VCaP (cell line): ENCODE results near the gene CPNE6.

Experiments
- H3K27ac ChIP-seq: fragments of 450-650 bp; 2 replicates; pipeline ENCODE4 v1.5.1; 2017
- TF ChIP-seq, protein P1 (sequence below): fragments of 450-650 bp; conservative IDR thresholded peaks from 2 replicates; pipeline ENCODE4 v1.5.1; 2017; ENCODE audit warnings: mild to moderate bottlenecking, moderate library complexity

CPNE6 gene

DNA sequence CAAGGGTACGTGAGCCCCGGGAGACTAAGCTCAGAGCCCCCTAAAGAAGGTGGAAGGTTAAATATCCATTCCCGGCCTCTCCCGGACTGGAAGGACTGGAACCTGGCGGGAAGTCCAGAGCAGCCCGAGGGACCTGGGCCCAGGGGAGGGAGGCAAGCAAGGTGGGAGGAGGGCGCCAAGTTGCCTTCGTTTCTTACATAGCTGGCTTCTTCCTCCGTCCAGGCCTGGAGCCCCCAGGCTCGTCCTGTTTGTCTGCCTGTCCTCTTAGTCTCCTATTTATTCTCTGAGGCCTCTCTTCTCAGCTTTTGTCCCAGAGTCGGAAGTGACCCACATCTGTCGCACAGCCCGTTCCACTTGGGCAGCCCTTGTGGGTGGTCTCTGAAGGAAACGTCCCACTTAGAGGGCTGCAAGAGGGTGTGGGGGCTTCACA lies 23.5 kb downstream of the CPNE6 start:
- peak overlapping the region; percentile 84 for H3K27ac ChIP-seq
- TF ChIP-seq, protein P1, sequence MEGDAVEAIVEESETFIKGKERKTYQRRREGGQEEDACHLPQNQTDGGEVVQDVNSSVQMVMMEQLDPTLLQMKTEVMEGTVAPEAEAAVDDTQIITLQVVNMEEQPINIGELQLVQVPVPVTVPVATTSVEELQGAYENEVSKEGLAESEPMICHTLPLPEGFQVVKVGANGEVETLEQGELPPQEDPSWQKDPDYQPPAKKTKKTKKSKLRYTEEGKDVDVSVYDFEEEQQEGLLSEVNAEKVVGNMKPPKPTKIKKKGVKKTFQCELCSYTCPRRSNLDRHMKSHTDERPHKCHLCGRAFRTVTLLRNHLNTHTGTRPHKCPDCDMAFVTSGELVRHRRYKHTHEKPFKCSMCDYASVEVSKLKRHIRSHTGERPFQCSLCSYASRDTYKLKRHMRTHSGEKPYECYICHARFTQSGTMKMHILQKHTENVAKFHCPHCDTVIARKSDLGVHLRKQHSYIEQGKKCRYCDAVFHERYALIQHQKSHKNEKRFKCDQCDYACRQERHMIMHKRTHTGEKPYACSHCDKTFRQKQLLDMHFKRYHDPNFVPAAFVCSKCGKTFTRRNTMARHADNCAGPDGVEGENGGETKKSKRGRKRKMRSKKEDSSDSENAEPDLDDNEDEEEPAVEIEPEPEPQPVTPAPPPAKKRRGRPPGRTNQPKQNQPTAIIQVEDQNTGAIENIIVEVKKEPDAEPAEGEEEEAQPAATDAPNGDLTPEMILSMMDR: no peak

DNA sequence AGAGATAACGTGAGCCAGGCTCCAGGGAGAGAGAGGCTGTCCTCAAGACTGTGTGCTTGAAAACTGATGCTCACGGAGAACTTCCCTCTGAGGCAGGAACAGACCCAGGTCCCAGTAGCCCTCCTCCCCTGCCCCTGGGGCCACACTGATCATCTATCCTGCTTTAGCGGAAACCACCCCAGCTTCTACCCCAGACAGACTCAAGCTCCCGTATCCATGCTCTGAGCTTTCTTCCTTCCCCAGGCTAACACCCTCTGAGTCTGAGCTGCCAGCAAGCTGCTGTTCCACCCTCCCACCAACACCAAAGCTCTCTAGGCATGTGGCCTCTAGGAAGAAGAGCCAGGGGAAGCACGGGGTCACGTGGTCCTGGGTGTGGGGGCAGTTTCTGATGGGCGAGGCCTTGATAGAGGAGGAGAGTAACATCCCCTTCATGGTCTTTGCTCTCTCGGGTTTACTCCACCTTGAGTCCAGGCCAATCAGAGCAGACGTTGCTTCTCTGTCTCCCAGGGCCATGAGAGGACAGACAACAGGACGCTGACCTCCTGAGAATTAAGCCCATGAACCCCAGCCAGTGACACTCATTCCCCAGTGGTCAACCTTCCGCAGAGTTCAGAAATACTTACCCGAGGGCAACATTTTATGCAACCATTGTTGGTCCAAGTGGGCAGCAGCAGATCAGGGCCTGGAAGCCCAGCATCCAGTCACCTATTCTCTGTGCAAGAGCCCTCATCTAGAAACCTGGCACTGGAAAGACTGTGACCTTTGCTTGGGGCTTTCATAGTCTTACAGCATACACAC lies 24.1 kb downstream of the CPNE6 start:
- H3K27ac ChIP-seq: peak overlapping the region; percentile 84
- TF ChIP-seq, protein P1: no peak

DNA sequence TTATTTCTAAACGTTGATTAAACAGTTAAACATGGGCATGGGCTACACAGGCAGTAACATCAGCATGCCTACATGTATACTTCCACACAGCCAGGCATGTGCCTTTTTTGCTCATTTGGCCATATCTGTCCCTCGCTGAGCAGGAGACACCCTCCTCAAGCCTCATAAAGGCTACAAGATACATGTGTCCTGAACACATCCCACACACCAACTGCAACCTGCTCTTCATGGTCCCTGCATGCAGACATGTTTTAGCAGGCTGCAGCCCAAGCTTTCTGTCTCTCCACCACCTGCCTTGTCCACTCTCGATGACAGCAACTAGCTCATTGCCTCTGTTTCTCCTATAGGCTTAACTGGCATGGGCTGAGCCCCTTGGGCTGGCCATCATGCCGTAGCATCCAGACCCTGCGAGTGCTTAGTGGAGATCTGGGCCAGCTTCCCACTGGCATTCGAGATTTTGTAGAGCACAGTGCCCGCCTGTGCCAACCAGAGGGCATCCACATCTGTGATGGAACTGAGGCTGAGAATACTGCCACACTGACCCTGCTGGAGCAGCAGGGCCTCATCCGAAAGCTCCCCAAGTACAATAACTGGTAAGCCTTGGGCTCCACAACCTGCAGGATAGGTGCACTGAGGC lies 25.3 kb downstream of the CPNE6 start:
- no peak overlapping the region for H3K27ac ChIP-seq
- TF ChIP-seq, protein P1: no peak

DNA sequence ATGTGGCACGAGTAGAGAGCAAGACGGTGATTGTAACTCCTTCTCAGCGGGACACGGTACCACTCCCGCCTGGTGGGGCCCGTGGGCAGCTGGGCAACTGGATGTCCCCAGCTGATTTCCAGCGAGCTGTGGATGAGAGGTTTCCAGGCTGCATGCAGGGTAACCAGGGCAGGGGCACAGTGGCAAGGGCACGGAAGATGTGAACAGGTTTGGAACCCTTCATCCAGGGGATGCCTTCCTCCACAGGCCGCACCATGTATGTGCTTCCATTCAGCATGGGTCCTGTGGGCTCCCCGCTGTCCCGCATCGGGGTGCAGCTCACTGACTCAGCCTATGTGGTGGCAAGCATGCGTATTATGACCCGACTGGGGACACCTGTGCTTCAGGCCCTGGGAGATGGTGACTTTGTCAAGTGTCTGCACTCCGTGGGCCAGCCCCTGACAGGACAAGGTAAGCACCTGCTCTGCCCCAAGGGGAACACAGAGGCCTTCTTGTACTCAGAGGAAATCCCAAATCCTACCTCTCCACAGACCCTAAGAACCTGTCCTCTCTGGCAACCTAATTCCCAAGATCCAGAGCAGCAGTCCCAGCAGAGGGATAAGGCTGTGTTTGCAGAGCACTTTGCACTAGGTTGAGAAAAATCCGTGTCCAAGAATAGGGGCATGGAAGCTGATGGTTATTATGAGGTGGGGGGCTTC lies 27.0 kb downstream of the CPNE6 start:
- TF ChIP-seq, protein P1: no peak

DNA sequence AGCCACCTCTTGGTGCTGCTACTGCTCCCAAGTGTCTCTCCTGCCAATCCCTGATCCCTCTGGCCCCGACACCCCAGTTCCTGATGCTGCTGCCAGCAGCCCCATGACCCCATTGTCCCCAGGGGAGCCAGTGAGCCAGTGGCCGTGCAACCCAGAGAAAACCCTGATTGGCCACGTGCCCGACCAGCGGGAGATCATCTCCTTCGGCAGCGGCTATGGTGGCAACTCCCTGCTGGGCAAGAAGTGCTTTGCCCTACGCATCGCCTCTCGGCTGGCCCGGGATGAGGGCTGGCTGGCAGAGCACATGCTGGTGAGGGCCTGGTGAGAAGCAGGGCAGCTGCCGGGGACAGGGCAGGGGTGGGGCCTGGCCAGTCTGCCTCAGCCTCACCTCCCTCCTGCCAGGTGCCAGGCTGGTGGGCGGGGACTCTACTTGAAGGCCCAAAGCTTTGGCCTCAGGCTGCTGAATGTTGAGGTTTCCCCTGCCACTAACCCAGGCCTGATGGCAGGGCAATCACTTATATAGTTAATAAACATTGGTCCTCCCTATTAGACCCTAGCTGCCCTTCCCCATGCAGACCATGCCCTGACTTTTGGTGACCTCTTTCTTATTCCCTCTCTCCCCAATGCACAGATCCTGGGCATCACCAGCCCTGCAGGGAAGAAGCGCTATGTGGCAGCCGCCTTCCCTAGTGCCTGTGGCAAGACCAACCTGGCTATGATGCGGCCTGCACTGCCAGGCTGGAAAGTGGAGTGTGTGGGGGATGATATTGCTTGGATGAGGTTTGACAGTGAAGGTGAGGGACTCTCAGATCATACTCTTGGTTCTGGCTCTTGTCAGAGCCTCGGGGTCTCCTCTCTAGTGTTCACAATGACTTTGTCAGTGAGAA lies 27.8 kb downstream of the CPNE6 start:
- TF ChIP-seq, protein P1: no peak
- no peak overlapping the region for H3K27ac ChIP-seq

More for the DNA sequence above, 27.0 kb downstream of the CPNE6 start:
- H3K27ac ChIP-seq: no peak overlapping the region

DNA sequence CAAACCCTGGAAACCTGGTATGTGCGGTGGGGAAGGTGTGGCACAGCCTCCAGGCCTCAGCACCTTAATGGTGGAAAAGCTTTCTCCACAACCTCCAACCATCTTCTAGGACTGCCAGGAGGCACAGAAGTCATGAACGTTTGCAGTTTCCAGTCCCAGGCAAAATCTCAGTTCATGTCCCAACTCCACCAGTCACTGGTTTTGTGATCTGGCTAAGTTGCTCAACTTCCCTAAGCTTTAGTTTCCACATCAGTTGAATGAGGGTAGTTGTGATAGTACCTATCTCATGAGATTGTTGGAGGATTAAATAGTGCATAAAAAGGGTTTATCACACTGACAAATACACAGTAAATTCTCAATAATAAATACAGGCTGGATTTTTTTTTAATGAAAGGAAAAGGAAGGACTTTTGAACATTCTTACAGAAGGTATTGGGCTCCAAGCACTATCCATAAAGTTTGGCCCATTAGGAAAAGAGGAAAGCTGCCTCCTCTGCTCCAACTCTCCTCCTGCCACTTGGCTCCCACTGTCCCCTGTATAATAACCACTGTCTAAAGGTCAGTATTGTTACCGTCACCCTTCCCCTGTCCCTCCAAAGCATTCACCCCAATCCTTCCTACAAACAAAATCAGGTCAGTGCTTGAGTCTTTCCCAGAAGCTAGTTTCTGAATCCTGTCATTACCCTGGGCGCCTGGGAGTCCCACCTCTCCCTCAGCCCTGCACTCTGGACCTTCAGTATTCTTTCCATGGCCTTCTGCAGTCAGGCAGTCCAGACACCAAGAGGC lies 29.0 kb downstream of the CPNE6 start:
- TF ChIP-seq, protein P1: no peak
- H3K27ac ChIP-seq: no peak overlapping the region
